Measurements from ENCODE around the gene IMPG2. TPM values are rescaled to one million over a fixed set of nuclear protein-coding genes. Genes with fewer than 3 reads are reported as not detected.

Gene IMPG2
- total RNA-seq, 1 donor from 2014 or later = 0.50 TPM

GRCh38 chr3:101229681-101230080, 90.7 kb downstream of the IMPG2 start:
- Mint-ChIP-seq H3K9me3 (ENCODE audit: low read depth) (no peaks in the 10 kb centered on the region), H3K4me3 (ENCODE audit: unreplicated experiment) (no peak overlapping the region), H3K4me1 (ENCODE audit: low read depth) (no peaks in the 10 kb centered on the region), H3K36me3 (ENCODE audit: low read depth) (peaks cover 4% of the 10 kb centered on the region), H3K27me3 (ENCODE audit: low read depth) (no peaks in the 10 kb centered on the region), H3K27ac (ENCODE audit: unreplicated experiment) (no peak overlapping the region)
- peak; percentile 69 for TF ChIP-seq CTCF (IDR thresholded peaks at IDR 0.05)
- no peak for DNase-seq (ENCODE audit: low spot score)

- Mint-ChIP-seq H3K36me3 (ENCODE audit: low read depth) (peaks cover 4% of the 10 kb centered on the region), H3K27me3 (ENCODE audit: low read depth) (no peaks in the 10 kb centered on the region), H3K9me3 (ENCODE audit: low read depth) (no peaks in the 10 kb centered on the region), H3K27ac (ENCODE audit: unreplicated experiment) (no peak overlapping the region), H3K4me1 (ENCODE audit: low read depth) (no peaks in the 10 kb centered on the region), H3K4me3 (ENCODE audit: unreplicated experiment) (no peak overlapping the region)
- TF ChIP-seq CTCF (IDR thresholded peaks at IDR 0.05) = no peak
- DNase-seq (ENCODE audit: low spot score) = no peak
These were observed 91.9 kb downstream of the IMPG2 start for GRCh38 chr3:101228441-101228840.

- no peaks in the 10 kb centered on the region for H3K27me3 Mint-ChIP-seq (ENCODE audit: low read depth)
- peaks cover 4% of the 10 kb centered on the region for H3K36me3 Mint-ChIP-seq (ENCODE audit: low read depth)
- no peak for DNase-seq (ENCODE audit: low spot score)
- TF ChIP-seq CTCF (IDR thresholded peaks at IDR 0.05) = no peak
- H3K4me3 Mint-ChIP-seq (ENCODE audit: unreplicated experiment) = no peak overlapping the region
- H3K4me1 Mint-ChIP-seq (ENCODE audit: low read depth) = no peaks in the 10 kb centered on the region
- no peak overlapping the region for H3K27ac Mint-ChIP-seq (ENCODE audit: unreplicated experiment)
- H3K9me3 Mint-ChIP-seq (ENCODE audit: low read depth) = no peaks in the 10 kb centered on the region
These were observed 95.6 kb downstream of the IMPG2 start for GRCh38 chr3:101224739-101225138.

- Mint-ChIP-seq H3K27me3 (ENCODE audit: low read depth) (no peaks in the 10 kb centered on the region), H3K27ac (ENCODE audit: unreplicated experiment) (no peak overlapping the region), H3K4me3 (ENCODE audit: unreplicated experiment) (no peak overlapping the region), H3K4me1 (ENCODE audit: low read depth) (no peaks in the 10 kb centered on the region), H3K9me3 (ENCODE audit: low read depth) (no peaks in the 10 kb centered on the region), H3K36me3 (ENCODE audit: low read depth) (no peaks in the 10 kb centered on the region)
- DNase-seq (ENCODE audit: low spot score) = no peak
- no peak for TF ChIP-seq CTCF (IDR thresholded peaks at IDR 0.05)
These were observed 97.4 kb downstream of the IMPG2 start for GRCh38 chr3:101223016-101223415.

GRCh38 chr3:101219842-101220560, 100.4 kb downstream of the IMPG2 start:
- no peak for DNase-seq (ENCODE audit: low spot score)
- H3K9me3 Mint-ChIP-seq (ENCODE audit: low read depth) = no peaks in the 10 kb centered on the region
- H3K27ac Mint-ChIP-seq (ENCODE audit: unreplicated experiment) = no peak overlapping the region
- no peaks in the 10 kb centered on the region for H3K4me1 Mint-ChIP-seq (ENCODE audit: low read depth)
- H3K27me3 Mint-ChIP-seq (ENCODE audit: low read depth) = no peaks in the 10 kb centered on the region
- H3K4me3 Mint-ChIP-seq (ENCODE audit: unreplicated experiment) = no peak overlapping the region
- no peak for TF ChIP-seq CTCF (IDR thresholded peaks at IDR 0.05)
- no peaks in the 10 kb centered on the region for H3K36me3 Mint-ChIP-seq (ENCODE audit: low read depth)

All from chondrocyte (in vitro differentiated cells).